Endometrial microvascular endothelial cells (primary cell): ENCODE data around the gene CBY1. TPM values are rescaled to one million over a fixed set of nuclear protein-coding genes. Genes with fewer than 3 reads are reported as not detected.

ENCODE experiments used
- in situ Hi-C: cut with HindIII; loops from 2 replicates; pipeline ENCODE4 v1.10.0; 2017; ENCODE audit warnings: low sequenced_read_pairs, low pct_unique_long_range_greater_than_20kb; ENCODE audit errors: inconsistent ontology term
- total RNA-seq: library from RNA; depleted of rRNA; stranded (reverse); fragments of >200 nt; gene quantifications from one replicate; pipeline ENCODE4 v1.2.3, GENCODE V29; 2015; ENCODE audit errors: inconsistent ontology term

Gene CBY1
- total RNA-seq, 1 donor from 2014 or later = 19.5 TPM

DNA sequence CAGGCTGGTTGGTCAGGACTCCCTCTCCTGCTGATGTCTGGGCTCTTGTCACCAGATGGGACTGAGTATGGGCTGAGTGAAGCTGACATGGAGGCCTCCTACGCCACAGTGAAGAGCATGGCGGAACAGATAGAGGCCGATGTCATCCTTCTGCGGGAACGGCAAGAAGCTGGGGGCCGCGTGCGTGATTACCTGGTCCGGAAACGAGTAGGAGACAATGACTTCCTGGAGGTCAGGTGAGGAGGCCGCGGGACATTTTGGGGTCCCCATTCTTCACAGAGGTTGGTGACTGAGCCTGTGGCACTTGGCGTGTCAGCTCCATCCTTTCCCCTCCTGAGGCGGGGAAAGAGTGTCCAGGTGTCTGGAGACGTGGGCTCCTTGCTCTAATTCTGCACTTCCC is 59.4 kb downstream of the CBY1 start:
- in situ Hi-C loops = no loop called here

DNA sequence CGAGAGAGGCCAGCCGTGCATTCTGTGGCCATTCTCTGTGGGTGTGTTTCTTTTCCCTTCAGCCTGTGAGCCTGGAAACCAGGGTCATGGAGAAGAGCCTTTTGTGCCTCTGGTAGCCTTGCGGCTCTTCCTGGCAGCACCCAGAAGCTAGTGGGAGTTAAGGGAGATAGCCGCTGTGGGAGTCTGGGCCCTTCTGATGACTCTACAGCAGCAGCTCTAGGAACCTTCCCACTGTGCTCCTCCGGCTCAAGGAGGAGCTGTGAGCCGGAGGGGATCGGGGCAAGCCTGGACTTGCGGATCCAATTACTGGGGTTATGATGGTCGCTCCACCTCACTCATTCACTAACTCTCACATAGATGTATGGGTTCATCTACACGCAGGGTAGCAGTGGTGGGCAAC is 59.8 kb downstream of the CBY1 start:
- in situ Hi-C loops = no loop called here

DNA sequence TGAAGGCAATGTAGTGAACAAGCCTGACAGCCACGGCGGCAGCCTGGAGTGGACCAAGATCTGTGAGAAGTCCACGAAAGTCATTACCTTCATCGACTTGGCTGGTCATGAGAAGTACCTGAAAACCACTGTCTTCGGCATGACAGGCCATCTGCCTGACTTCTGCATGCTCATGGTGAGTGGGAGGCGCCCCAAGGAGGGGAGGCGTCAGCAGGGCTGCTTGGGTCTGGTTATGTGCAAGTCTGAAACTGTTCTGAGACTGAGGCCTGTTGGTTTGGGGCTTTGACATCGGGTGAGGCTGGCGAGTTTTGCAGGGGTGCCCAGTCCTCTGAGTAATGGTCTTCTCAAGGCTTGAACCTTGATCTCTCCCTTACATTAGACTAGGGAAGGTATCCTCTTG is 60.4 kb downstream of the CBY1 start:
- in situ Hi-C loops = no loop called here

DNA sequence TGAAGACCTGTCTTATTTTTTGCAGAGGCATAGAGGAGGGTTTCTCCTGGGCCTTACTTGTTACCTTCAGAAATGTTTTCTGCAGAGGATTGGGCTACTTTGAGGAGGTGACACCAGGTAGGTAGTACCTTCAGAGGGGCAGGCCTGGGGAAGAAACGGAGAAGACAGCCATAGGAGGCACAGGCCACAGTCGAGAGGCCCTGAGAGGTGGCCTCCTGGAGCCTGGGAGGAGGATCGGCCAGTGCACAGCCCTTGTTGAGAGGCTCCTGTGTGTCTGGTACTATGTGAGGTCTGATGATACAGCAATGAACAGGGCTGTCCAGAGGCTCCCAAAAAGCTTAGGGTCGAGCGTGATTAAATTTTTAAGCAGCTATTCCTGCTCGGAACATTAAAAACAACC is 60.8 kb downstream of the CBY1 start:
- in situ Hi-C loops = no loop called here

DNA sequence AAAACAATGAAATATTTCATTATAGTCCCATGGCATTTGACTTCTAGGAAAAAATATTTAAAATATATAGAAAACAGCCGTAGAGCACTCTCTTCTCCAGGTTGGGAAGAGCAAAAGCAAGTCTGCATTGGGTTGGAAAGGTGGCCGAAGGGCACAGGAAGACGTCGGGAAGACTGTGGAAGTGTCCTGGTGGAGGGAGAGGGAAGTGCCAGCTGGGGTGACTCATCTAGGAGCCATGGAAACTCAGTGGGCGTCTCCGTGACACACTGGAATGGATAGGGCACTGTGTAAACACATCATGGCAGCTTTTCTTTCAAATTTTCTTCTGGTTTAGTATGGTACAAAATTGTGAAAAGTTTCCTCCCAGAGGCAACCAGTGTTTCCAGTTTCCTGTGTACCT is 62.0 kb downstream of the CBY1 start:
- in situ Hi-C loops = no loop called here

DNA sequence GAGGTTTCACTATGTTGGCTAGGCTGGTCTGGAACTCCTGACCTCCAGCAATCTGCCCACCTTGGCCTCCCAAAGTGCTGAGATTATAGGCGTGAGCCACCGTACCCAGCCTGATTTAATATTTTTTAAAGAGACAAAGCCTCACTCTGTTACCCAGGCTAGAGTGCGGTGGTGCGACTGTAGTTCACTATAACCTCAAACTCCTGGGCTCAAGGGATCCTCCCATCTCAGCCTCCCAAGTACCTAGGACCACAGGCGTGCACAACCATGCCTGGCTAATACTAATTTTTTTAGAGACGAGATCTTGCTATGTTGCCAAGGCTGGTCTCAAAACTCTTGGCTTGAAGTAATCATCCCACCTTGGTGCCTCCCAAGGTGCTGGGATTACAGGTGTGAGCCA is 62.8 kb downstream of the CBY1 start:
- in situ Hi-C loops = no loop called here

DNA sequence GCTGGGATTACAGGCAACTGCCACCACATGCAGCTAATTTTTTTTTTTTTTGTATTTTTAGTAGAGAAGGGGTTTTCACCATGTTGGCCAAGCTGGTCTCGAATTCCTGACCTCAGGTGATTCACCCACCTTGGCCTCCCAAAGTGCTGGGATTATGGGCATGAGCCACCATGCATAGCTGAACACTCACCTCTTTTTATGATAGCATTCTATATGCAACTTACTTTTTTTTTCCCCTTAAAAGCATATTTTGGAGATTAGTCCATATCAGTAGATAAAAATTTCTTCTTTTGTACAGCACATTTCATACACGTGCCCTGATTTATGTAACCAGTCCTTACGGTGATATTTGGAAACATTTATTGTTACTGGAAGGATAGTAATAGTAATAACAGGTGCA is 63.9 kb downstream of the CBY1 start:
- in situ Hi-C loops = no loop called here

DNA sequence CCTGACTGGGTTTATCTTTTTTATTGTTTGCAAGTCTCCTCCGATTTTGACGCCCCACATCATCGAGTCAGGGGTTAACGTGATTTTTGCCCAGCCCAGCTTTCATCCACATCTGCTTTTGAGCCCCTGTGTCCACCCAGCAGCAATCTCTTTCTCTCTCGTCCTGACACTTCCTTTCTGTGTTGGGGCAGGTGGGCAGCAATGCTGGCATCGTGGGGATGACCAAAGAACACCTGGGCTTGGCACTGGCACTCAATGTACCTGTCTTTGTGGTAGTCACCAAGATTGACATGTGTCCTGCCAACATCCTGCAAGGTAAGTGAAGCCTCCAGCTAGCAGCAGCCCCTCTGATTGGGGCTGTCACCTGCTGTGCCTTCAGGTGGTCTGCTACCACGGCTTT is 65.1 kb downstream of the CBY1 start:
- in situ Hi-C loops = no loop called here

Other genes with a start within 250 kb of the CBY1 start
- gene KCNJ4, start 201.4 kb upstream of the CBY1 start, total RNA-seq = not detected
- gene KDELR3, start 188.5 kb upstream of the CBY1 start, total RNA-seq = 41.3 TPM
- 239 TPM for gene DDX17, start 150.3 kb upstream of the CBY1 start, total RNA-seq
- gene DMC1, start 86.5 kb upstream of the CBY1 start, total RNA-seq = not detected
- gene FAM227A, start 246 bp upstream of the CBY1 start, total RNA-seq = 0.19 TPM
- gene TOMM22, start 25.3 kb downstream of the CBY1 start, total RNA-seq = 123 TPM
- 69.8 TPM for gene JOSD1, start 44.3 kb downstream of the CBY1 start, total RNA-seq
- 34.1 TPM for gene GTPBP1, start 49.3 kb downstream of the CBY1 start, total RNA-seq
- 114 TPM for gene SUN2, start 99.4 kb downstream of the CBY1 start, total RNA-seq
- gene DNAL4, start 137.5 kb downstream of the CBY1 start, total RNA-seq = 29.2 TPM
- gene NPTXR, start 187.4 kb downstream of the CBY1 start, total RNA-seq = under 0.01 TPM
- gene CBX6, start 215.6 kb downstream of the CBY1 start, total RNA-seq = 51.8 TPM